Parathyroid adenoma (tissue), 2 donors: ENCODE measurements around the gene TMEM219.

Source experiments
- H2AFZ ChIP-seq: fragments of 300-600 bp; sonication (generic); one replicate; pipeline ENCODE4 v1.7.0; 2017; ENCODE audit warnings: antibody characterized with exemption, mild to moderate bottlenecking
- H3K27ac ChIP-seq: fragments of 300-600 bp; sonication (generic); one replicate; pipeline ENCODE4 v1.7.0; 2017
- H3K27me3 ChIP-seq: fragments of 300-600 bp; sonication (generic); one replicate; pipeline ENCODE4 v1.7.0; 2017; ENCODE audit warnings: low read length; ENCODE audit not compliant: control insufficient read depth, insufficient read depth
- H3K36me3 ChIP-seq: fragments of 300-600 bp; sonication (generic); one replicate; pipeline ENCODE4 v1.7.0; 2017; ENCODE audit warnings: low read length; ENCODE audit not compliant: control insufficient read depth, insufficient read depth
- H3K4me1 ChIP-seq: fragments of 300-600 bp; sonication (generic); one replicate; pipeline ENCODE4 v1.7.0; 2017; ENCODE audit warnings: control low read depth
- H3K4me2 ChIP-seq: fragments of 300-600 bp; sonication (generic); one replicate; pipeline ENCODE4 v1.7.0; 2017; ENCODE audit warnings: low read length
- H3K4me3 ChIP-seq: fragments of 300-600 bp; sonication (generic); one replicate; pipeline ENCODE4 v1.7.0; 2017; ENCODE audit warnings: low read depth, low read length
- H3K79me2 ChIP-seq: fragments of 300-600 bp; sonication (generic); one replicate; pipeline ENCODE4 v1.7.0; 2017; ENCODE audit warnings: control low read depth
- H3K9ac ChIP-seq: fragments of 300-600 bp; sonication (generic); one replicate; pipeline ENCODE4 v1.7.0; 2017; ENCODE audit warnings: mild to moderate bottlenecking
- H3K9me3 ChIP-seq: fragments of 300-600 bp; sonication (generic); one replicate; pipeline ENCODE4 v1.7.0; 2017; ENCODE audit warnings: low read length; ENCODE audit not compliant: control insufficient read depth
- CTCF ChIP-seq: fragments of 300-600 bp; sonication (generic); IDR thresholded peaks from one replicate; pipeline ENCODE4 v1.7.0; 2017; ENCODE audit warnings: antibody characterized with exemption, mild to moderate bottlenecking
- donor health status: primary hyperparathyroidism.

The TMEM219 gene

GRCh38 chr16:29999605-30000004 lies 37.7 kb downstream of the TMEM219 start:
- Histone ChIP-seq H2AFZ (no peak overlapping the region), H3K4me1 (peaks cover 6% of the 10 kb centered on the region), H3K4me2 (no peak overlapping the region), H3K27me3 (no peaks in the 10 kb centered on the region), H3K4me3 (no peak overlapping the region), H3K27ac (no peak overlapping the region), H3K9ac (no peak overlapping the region), H3K9me3 (no peaks in the 10 kb centered on the region), H3K36me3 (no peaks in the 10 kb centered on the region), H3K79me2 (peaks cover 5% of the 10 kb centered on the region)
- no peak for TF ChIP-seq CTCF

- H3K9ac ChIP-seq = no peak overlapping the region
- no peak overlapping the region for H2AFZ ChIP-seq
- no peak for TF ChIP-seq CTCF
- H3K4me2 ChIP-seq = no peak overlapping the region
- H3K4me1 ChIP-seq = peaks cover 4% of the 10 kb centered on the region
- H3K4me3 ChIP-seq = no peak overlapping the region
- H3K79me2 ChIP-seq = peaks cover 5% of the 10 kb centered on the region
- H3K9me3 ChIP-seq = no peaks in the 10 kb centered on the region
- no peaks in the 10 kb centered on the region for H3K36me3 ChIP-seq
- no peak overlapping the region for H3K27ac ChIP-seq
- H3K27me3 ChIP-seq = no peaks in the 10 kb centered on the region
Measured at GRCh38 chr16:30000735-30001631, 39.1 kb downstream of the TMEM219 start.

- Histone ChIP-seq H3K36me3 (no peaks in the 10 kb centered on the region), H2AFZ (no peak overlapping the region)
- no peak for TF ChIP-seq CTCF
Measured at GRCh38 chr16:30002614-30003346, 40.9 kb downstream of the TMEM219 start.

GRCh38 chr16:30003670-30004423 lies 42.0 kb downstream of the TMEM219 start:
- Histone ChIP-seq H3K27me3 (no peaks in the 10 kb centered on the region), H3K9ac (no peak overlapping the region), H3K27ac (no peak overlapping the region), H2AFZ (no peak overlapping the region), H3K9me3 (no peaks in the 10 kb centered on the region), H3K4me3 (no peak overlapping the region), H3K79me2 (no peaks in the 10 kb centered on the region), H3K4me1 (no peaks in the 10 kb centered on the region), H3K36me3 (no peaks in the 10 kb centered on the region), H3K4me2 (no peak overlapping the region)
- TF ChIP-seq CTCF = no peak

More at GRCh38 chr16:30002614-30003346, 40.9 kb downstream of the TMEM219 start:
- Histone ChIP-seq H3K9me3 (no peaks in the 10 kb centered on the region), H3K27ac (no peak overlapping the region), H3K79me2 (no peaks in the 10 kb centered on the region), H3K27me3 (no peaks in the 10 kb centered on the region), H3K4me3 (no peak overlapping the region), H3K4me1 (no peaks in the 10 kb centered on the region), H3K9ac (no peak overlapping the region), H3K4me2 (no peak overlapping the region)
